ENCODE data around the gene SLBP.

- TF ChIP-seq CTCF (IDR thresholded peaks at IDR 0.05; ENCODE audit: insufficient read depth, low read length, poor library complexity, severe bottlenecking), result no peak
- no peak for TF ChIP-seq EZH2phosphoT487 (conservative IDR thresholded peaks at IDR 0.05; ENCODE audit: low read length)
These were observed 28.8 kb downstream of the SLBP start for GRCh38 chr4:1683261-1683735.
